Transverse colon (tissue), 4 donors: ENCODE data around the gene BCO1. TPM values are rescaled to one million over a fixed set of nuclear protein-coding genes. Genes with fewer than 3 reads are reported as not detected.

ENCODE experiments used
- DNase-seq: peaks from one replicate; pipeline ENCODE4 v3.0.0-alpha.2; 2019
- H3K27ac ChIP-seq, 4 donors: fragments of 200-600 bp; sonication (generic); 2 replicates each; pipeline ENCODE4 v1.5.1; 2016 to 2018; ENCODE audit warnings: inconsistent platforms in 4 of 4
- H3K27me3 ChIP-seq: fragments of 200-600 bp; sonication (generic); 2 replicates; pipeline ENCODE4 v1.5.1; 2017; ENCODE audit warnings: inconsistent platforms
- H3K36me3 ChIP-seq, 4 donors: fragments of 200-600 bp; sonication (generic); 2 replicates each; pipeline ENCODE4 v1.5.1; 2017 to 2019; ENCODE audit warnings: inconsistent platforms in 4 of 4
- H3K4me1 ChIP-seq, 4 donors: fragments of 200-600 bp; sonication (generic); 2 replicates each; pipeline ENCODE4 v1.5.1; 2017 to 2020; ENCODE audit warnings: inconsistent platforms in 4 of 4
- H3K4me3 ChIP-seq, 4 donors: fragments of 200-600 bp; sonication (generic); 1 replicate in 1 of 4; 2 replicates in 3 of 4; pipeline versions ENCODE4 v1.5.1 to v1.6.1; 2017 to 2019; ENCODE audit warnings: inconsistent platforms in 4 of 4
- H3K9me3 ChIP-seq, 2 donors: fragments of 200-600 bp; sonication (generic); 2 replicates each; pipeline ENCODE4 v1.5.1; 2017 to 2019; ENCODE audit warnings: inconsistent platforms in 2 of 2
- EP300 ChIP-seq: sonication (generic); formaldehyde crosslinking; IDR thresholded peaks from one replicate; pipeline ENCODE4 v1.6.1; 2017; ENCODE audit warnings: antibody characterized with exemption, low read depth
- POLR2A ChIP-seq: fragments of 450-650 bp; IDR thresholded peaks from one replicate; pipeline ENCODE4 v1.6.1; 2016; ENCODE audit warnings: antibody characterized with exemption, mild to moderate bottlenecking, moderate library complexity
- POLR2AphosphoS5 ChIP-seq, 3 donors: sonication (generic); formaldehyde crosslinking; IDR thresholded peaks; one replicate each; pipeline ENCODE4 v1.6.1; 2016; ENCODE audit warnings: antibody characterized with exemption in 3 of 3
- WGBS, 2 donors: methylation state at CpG; one replicate each; pipeline ENCODE4 v1.1.5; 2018; ENCODE audit warnings: low coverage in 1 of 2; 5-methylcytosine and 5-hydroxymethylcytosine counted together
- in situ Hi-C, 4 donors: fragments of 200-750 bp; cut with MboI; loops; one replicate each; pipeline versions ENCODE4 v1.15.0 to v1.15.1; 2017; ENCODE audit warnings: low sequenced_read_pairs in 3 of 4, low pct_ligation_motif_present in 1 of 4, low pct_unique_long_range_greater_than_20kb in 1 of 4
- intact Hi-C: fragments of 100-400 bp; cut with DNase I; formaldehyde crosslinking; loops from one replicate; pipeline ENCODE4 v1.15.1; 2023; ENCODE audit warnings: low total_unique reads
- total RNA-seq, 4 donors: library from RNA; depleted of rRNA; stranded (reverse); fragments of >200 nt; gene quantifications; one replicate each; pipeline ENCODE4 v1.1.0, GENCODE V29; 2016
- TF ChIP-seq, protein P1 (sequence below), 5 experiments: fragments of 200-600 bp in 3 of 5; fragments of 450-650 bp in 2 of 5; sonication (generic) in 3 of 5; IDR thresholded peaks; 1 replicate in 2 of 5; 2 replicates in 3 of 5; pipeline ENCODE4 v1.5.1; 2016 to 2017; ENCODE audit warnings: antibody characterized with exemption in 5 of 5, inconsistent platforms in 3 of 5, mild to moderate bottlenecking in 2 of 5, moderate library complexity in 1 of 5

BCO1 gene
- total RNA-seq, 4 donors from 2014 or later = 1.6 to 18.3 (median 4.0) TPM

DNA sequence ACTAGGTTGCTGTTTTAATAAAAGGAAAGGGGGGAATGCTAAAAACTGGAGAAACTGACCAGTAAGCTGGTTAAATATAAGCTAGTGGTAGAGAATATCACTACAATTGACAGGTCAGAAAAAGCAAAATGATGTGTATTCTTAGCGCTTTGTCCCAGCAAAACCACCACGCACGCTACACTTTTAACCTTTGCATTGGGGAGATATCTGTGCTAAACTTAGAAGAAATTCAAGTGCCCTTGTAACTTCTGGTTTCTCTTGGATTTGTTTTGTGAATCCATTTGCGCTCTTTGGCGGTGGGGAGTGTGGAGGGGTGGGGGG, 77.6 kb downstream of the BCO1 start:
- Histone ChIP-seq H3K9me3 (no peaks in the 10 kb centered on the region), H3K27ac (peak overlapping the region; percentile 95 to 97 (median 96)), H3K27me3 (no peaks in the 10 kb centered on the region), H3K36me3 (no peaks in the 10 kb centered on the region), H3K4me3 (peak overlapping the region; percentile 81 to 96 (median 86)), H3K4me1 (peaks cover 14 to 58% (median 35%) of the 10 kb centered on the region in 4 donors)
- no peak for DNase-seq
- 85 to 96% methylated on average over 3 to 5 of the region's 5 CpGs for WGBS, 2 donors
- in situ Hi-C loops (loop anchor here in 3 of 4 donors (10.0 to 25.0 kb wide), 3 partner anchors 51 to 304 kb away; partner anchors contain the start of genes CENPN (in 1 of the 3) and CMC2 (in 1 of the 3)), intact Hi-C loops (loop anchor here (5.0 kb wide), 1 partner anchor 44 kb away; no protein-coding TSS in a partner anchor)
- no peak for TF ChIP-seq POLR2AphosphoS5 (IDR thresholded peaks at IDR 0.05)
- TF ChIP-seq POLR2A = no peak
- TF ChIP-seq, protein P1, sequence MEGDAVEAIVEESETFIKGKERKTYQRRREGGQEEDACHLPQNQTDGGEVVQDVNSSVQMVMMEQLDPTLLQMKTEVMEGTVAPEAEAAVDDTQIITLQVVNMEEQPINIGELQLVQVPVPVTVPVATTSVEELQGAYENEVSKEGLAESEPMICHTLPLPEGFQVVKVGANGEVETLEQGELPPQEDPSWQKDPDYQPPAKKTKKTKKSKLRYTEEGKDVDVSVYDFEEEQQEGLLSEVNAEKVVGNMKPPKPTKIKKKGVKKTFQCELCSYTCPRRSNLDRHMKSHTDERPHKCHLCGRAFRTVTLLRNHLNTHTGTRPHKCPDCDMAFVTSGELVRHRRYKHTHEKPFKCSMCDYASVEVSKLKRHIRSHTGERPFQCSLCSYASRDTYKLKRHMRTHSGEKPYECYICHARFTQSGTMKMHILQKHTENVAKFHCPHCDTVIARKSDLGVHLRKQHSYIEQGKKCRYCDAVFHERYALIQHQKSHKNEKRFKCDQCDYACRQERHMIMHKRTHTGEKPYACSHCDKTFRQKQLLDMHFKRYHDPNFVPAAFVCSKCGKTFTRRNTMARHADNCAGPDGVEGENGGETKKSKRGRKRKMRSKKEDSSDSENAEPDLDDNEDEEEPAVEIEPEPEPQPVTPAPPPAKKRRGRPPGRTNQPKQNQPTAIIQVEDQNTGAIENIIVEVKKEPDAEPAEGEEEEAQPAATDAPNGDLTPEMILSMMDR (IDR thresholded peaks at IDR 0.05) = no peak
- TF ChIP-seq EP300 = no peak

DNA sequence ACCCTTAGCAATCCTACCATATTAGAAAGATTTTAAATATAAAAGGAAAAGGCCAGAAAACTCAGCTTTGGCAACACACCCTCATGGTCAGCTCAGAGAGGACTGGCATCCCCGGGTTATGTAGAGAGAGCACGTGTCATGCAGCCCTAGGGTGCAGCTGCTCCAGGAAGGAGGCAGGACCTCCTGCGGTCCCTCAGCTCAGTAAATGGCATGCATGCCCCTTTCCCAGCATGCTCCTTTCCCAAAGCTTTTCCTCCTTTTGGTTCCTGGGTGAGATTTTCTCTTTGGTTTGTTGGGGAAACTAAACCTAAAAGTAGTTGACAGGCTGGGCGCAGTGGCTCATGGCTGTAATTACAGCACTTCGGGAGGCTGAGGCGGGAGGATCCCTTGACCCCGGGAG, 80.2 kb downstream of the BCO1 start:
- DNase-seq = no peak
- intact Hi-C loops (loop anchor here (5.0 kb wide), 1 partner anchor 46 kb away; no protein-coding TSS in a partner anchor), in situ Hi-C loops (loop anchor here in 3 of 4 donors (10.0 to 25.0 kb wide), 3 partner anchors 54 to 306 kb away; partner anchors contain the start of genes CENPN (in 1 of the 3) and CMC2 (in 1 of the 3))
- Histone ChIP-seq H3K27me3 (no peaks in the 10 kb centered on the region), H3K4me1 (peaks cover 9 to 54% (median 30%) of the 10 kb centered on the region in 4 donors), H3K27ac (peak overlapping the region; percentile 35 to 62 (median 54)), H3K4me3 (no peak overlapping the region), H3K36me3 (no peaks in the 10 kb centered on the region), H3K9me3 (no peaks in the 10 kb centered on the region)
- 87 to 88% methylated on average over 3 to 7 of the region's 7 CpGs for WGBS, 2 donors
- TF ChIP-seq POLR2AphosphoS5 (IDR thresholded peaks at IDR 0.05) = no peak
- no peak for TF ChIP-seq POLR2A
- TF ChIP-seq, protein P1 (IDR thresholded peaks at IDR 0.05) = no peak
- no peak for TF ChIP-seq EP300

DNA sequence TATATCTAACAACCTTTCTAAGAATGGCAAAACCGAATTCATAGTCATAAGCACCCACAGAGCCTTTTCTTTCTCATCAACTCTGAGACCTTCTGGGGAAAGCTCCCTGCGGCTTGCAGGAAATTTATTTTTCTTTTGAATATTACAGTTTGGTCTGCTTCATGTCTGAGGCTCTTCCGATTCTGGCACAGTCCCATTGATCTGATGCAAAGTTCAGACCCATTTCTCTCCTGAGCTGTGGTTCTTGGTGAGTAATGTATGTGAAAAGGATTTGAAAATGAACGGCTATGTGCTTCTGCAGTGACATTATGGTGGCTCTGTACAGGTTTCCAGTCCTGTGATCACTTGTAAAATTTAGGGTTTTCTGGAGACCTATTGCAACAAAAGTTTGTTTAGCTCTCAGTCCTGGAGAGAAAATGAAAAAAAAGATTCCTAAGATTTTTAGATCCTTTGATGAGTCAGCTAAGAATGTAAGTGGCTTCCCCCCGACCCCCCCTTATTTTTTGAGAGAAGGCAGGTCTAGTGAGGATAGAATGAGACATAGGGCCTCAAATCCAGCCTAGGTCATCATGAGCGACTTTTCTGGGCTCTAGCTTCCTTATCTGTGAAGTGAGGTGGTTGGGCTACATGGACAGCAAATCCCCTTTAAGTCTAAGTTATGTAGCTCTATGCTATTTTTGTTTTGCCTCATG, 80.9 kb downstream of the BCO1 start:
- no peaks in the 10 kb centered on the region for H3K27me3 ChIP-seq
- no peaks in the 10 kb centered on the region for H3K36me3 ChIP-seq
- no peak overlapping the region for H3K4me3 ChIP-seq
- peak overlapping the region; percentile 35 to 62 (median 54) for H3K27ac ChIP-seq
- intact Hi-C loops (loop anchor here (5.0 kb wide), 1 partner anchor 47 kb away; no protein-coding TSS in a partner anchor), in situ Hi-C loops (loop anchor here in 3 of 4 donors (10.0 to 25.0 kb wide), 3 partner anchors 55 to 307 kb away; partner anchors contain the start of genes CENPN (in 1 of the 3) and CMC2 (in 1 of the 3))
- WGBS, 2 donors = 61 to 65% methylated on average over 6 of the region's 6 CpGs
- no peaks in the 10 kb centered on the region for H3K9me3 ChIP-seq
- DNase-seq = no peak
- TF ChIP-seq EP300 (no peak), POLR2A (no peak), POLR2AphosphoS5 (IDR thresholded peaks at IDR 0.05) (no peak)
- TF ChIP-seq, protein P1 (IDR thresholded peaks at IDR 0.05) = no peak
- peaks cover 7 to 49% (median 25%) of the 10 kb centered on the region in 4 donors for H3K4me1 ChIP-seq

DNA sequence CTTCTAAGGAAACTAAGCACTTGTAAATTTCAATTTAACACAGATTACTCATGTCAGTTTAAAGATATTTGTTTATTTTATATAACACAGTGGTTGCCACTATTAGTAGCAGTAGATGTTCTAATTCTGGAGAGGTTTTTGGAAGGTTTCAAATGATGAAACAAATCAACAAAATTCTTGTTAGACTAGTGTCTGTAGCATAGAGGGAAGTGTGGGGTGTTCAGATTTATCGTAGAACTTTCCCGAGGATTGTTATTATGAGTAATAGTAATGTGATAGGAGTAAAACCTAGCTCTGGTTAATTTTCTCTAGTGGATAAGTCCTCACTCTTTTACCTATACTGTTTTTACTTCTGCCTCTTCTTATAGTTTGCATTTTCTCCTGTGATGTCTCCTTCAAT, 82.5 kb downstream of the BCO1 start:
- TF ChIP-seq, protein P1 (IDR thresholded peaks at IDR 0.05) = no peak
- TF ChIP-seq EP300 = no peak
- TF ChIP-seq POLR2AphosphoS5 (IDR thresholded peaks at IDR 0.05) = no peak
- no peak for TF ChIP-seq POLR2A
- WGBS, 2 donors = 40 to 79% methylated on average over 2 of the region's 2 CpGs
- Histone ChIP-seq H3K27ac (peak overlapping the region in 3 of 4 donors; percentile 35 to 62 (median 52)), H3K36me3 (no peaks in the 10 kb centered on the region), H3K27me3 (no peaks in the 10 kb centered on the region), H3K9me3 (no peaks in the 10 kb centered on the region), H3K4me1 (peaks cover 5 to 48% (median 21%) of the 10 kb centered on the region in 4 donors), H3K4me3 (no peak overlapping the region)
- intact Hi-C loops = no loop called here
- in situ Hi-C loops = loop anchor here in 1 of 4 donors (25.0 kb wide), 1 partner anchor 309 kb away; the partner anchor contains the start of genes CENPN and CMC2
- DNase-seq = no peak
